SKM-1 (cell line): ENCODE measurements around the gene MRPS2.

Experiments
- DNase-seq: peaks from one replicate; lab custom pipeline; 2025; ENCODE audit not compliant: unreplicated experiment; lab: John Stamatoyannopoulos, UW

MRPS2 gene

GRCh38 chr9:135480071-135480939, 20.2 kb upstream of the MRPS2 start:
- no peak for DNase-seq

GRCh38 chr9:135480940-135481310, 19.6 kb upstream of the MRPS2 start:
- DNase-seq, result no peak

DNA sequence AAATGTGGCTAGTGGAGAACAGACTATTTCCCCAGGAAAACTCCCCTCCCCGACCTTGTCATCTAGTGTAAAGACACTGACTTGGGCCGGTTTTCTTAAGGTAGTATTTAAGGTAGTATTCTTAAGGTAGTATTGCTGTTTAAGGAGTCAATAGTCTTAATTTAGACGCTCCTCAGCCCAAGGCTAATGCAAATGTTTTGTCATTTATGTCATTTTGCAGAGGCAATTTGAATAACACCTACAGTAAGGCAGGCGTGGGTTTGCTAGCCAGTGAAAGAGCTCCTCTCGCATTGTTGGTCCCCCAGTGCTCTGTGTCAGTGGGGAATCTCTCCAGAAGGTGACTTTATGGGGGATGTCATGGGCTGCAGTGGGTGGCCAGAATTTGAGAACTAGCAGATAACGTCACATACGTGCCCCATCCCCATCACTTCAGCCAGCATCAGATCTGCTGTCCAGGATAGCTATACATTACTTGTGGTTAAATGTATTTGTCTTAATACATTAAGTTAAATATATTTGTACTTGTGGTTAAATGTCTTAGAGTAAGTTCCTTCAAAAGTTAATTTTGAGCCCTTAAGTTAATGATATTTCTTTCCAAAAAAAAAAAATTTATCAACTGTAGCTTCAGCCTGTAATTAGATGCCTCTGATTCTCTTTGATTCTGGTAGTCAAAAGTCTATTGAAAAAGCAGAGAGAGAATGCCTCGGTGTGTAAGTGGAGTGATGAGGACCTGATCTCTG, 18.3 kb upstream of the MRPS2 start:
- no peak for DNase-seq

DNA sequence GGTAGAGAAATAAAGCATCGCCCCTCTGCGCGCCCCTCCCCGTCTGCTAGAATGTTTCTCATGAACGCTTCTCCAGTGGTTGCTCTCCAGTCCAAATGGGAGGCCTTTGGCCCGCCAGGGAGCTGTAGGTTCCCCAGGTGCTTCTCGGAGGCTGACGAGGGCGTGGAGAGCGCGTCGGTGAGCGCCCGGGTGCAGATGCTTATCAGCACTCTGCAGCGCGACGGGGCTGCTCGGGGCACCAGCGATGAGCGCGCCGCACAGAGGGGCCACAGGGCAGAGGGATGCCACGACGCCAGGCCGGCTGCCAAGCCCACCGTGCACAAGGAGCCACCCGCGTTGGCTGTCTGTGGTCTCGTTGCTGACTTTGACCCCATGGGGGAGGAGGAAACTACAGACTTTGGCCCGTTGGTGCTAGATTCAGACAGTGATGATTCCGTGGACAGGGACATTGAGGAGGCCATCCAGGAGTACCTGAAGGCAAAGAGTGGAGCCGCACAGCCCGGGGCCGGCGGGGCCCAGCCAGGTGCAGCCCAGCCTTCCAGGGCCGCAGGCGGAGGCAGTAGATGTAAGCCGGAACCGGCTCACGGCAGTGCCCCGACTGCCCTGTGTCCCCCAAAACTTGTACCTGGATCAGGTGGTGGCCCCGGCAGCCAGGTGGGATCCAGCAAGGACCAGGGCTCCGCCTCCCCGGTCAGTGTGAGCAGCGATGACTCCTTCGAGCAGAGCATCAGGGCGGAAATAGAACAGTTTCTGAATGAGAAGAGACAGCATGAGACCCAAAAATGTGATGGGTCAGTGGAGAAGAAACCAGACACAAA, 15.8 kb upstream of the MRPS2 start:
- no peak for DNase-seq

DNA sequence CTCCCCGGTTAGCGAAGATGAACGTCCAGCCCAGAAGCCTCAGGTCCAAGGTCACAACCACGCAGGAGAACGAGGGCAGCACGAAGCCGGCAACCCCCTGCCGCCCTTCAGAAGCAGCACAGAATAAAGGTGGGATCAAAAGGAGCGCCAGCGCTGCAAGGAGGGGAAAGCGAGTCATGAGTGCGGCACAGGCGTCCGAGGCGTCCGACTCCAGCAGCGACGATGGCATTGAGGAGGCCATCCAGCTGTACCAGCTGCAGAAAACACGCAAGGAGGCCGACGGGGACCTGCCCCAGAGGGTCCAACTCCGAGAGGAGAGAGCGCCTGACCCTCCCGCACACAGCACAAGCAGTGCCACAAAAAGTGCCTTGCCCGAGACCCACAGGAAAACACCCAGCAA, 15.1 kb upstream of the MRPS2 start:
- DNase-seq, result no peak

GRCh38 chr9:135485832-135486231, 14.7 kb upstream of the MRPS2 start:
- DNase-seq, result no peak

- DNase-seq, result no peak
These were observed 14.0 kb upstream of the MRPS2 start for GRCh38 chr9:135486267-135487065.

GRCh38 chr9:135487281-135488012, 13.0 kb upstream of the MRPS2 start:
- DNase-seq, result no peak

DNA sequence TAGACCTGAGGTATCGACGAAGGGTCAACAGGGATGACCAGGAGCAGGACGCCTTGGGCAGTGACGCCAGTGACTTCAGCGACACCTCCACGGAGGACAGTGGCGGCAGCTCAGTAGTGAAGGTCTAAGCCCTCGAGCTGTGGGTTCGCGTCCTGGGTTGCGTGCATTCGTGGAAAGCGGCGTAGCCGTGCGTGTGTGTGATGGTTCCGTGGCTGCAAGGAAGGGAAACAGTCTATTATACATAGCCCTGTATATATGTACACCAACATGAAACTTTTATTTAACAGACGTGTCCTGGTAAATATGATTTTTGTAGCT, 12.5 kb upstream of the MRPS2 start:
- no peak for DNase-seq

DNA sequence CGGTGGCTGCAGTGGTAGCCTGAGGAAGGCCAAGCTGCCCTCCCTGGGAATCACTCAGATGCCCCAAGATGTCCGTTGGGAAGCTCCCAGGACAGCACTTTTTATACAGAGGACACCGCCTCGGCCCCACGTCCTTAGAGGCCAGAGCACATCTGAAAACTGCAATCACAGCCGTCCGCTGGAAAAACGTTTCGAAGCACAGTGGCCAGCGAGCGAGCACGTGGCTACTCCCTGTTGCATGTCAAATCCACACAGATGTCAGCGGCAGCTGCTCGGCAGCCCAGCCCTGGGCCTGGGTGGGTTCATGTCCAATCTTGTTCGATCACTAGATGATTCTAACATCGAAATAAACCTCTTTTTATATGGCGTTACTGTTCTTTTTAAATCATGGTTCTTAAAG, 12.0 kb upstream of the MRPS2 start:
- DNase-seq, result no peak

- DNase-seq, result no peak
These were observed 11.1 kb upstream of the MRPS2 start for GRCh38 chr9:135489188-135489906.

DNA sequence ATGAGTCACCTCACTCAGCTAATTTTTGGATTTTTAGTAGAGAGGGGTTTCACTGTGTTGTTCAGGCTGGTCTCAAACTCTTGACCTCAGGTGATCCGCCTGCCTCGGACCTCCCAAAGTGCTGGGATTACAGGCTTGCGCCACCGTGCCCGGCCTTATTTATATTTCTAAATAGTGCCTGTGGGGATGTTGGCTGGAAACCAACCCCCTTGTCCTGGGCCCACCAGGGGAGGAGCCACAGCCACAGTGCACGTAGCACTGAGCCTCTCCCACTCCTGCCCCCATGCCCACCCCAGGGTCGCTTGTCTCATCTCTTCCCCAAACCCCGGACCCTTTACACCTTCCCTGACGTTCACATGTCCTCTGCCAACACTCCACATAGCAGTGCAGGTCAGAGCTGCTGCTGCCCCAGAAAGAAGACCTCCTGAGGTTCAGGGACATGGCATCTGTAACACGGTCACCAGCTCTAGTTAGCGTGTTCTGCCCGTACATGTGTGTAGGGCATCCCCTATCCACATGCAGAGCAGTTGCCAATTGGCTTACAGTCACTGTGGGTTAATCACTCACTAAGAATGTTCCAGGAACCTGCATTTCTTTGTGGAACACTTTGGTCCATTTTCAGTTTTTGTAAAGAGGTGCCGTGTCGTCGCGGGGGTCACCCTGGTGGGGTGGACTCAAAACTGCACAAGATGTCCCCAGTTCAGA, 10.2 kb upstream of the MRPS2 start:
- DNase-seq, result no peak

GRCh38 chr9:135490980-135491464, 9.5 kb upstream of the MRPS2 start:
- no peak for DNase-seq

DNA sequence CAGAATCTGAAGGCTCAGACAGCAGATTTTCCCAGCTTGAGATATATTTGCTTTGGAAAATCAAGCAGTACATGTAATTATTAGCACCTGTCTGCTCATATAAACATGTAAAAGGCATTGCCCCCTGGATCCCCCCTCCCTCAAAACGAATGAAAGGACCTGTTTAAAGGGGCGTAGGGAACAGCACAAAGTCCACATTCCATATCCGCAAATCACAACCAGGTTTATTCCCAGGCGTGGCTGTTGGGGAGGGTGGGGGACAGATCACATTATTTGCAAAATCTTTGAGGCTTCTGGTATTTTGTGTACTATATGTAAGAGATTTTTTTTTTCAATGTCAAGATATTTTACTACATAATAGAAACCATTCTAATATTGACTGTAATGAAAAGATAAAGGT, 8.7 kb upstream of the MRPS2 start:
- no peak for DNase-seq

- no peak for DNase-seq
These were observed 7.4 kb upstream of the MRPS2 start for GRCh38 chr9:135492886-135493669.

GRCh38 chr9:135494791-135495559, 5.5 kb upstream of the MRPS2 start:
- no peak for DNase-seq

GRCh38 chr9:135498381-135499126, 1.9 kb upstream of the MRPS2 start:
- DNase-seq, result no peak
